Measurements from ENCODE around the gene HMX1.

Gene HMX1

DNA sequence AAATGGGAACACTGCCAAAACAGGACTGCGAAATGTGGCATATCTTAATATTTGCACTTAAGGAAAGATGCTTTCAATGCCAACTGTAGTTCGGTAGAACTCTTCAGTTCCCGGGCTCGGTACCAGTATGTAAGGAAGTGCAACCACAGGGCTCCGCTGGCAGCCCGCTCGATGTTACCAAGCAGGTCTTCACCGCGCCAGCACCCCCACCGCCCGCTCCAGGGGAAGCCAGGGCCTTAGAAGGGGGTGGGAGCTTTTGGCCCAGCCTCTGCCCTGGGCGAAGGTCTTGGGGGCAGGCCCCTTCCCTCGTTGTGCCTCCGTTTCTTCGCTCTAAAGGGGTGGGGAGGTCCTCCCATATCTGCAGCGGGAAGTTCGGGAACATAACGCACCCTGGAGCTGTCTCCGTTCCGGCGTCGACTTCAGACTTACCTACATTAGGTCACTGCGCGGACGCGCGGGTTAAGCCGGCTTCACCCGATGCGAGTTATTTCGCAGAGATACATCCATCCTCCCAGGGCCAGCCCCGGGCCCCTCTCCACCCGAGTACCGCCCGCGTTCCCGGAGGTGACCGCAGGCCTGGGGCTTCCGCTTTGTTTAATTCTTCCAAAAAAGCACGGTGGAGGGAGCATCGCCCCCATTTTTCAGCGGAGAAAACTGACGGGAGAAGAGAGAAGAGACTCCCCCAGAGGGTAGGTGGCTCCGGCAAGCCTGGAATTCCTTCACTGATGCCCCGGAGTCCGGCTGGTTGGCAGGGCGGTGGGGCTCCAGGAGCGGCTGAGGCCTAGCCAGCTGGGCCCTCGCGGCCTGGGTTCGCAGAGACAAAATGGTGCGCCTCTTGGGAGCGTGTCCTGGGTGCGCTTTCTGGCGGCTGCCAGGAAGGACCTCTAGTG is 1.0 kb upstream of the HMX1 start:
- no peaks in the 10 kb centered on the region for H3K9me3 ChIP-seq
- H3K4me1 ChIP-seq, result peaks cover 0 to 30% (median 18%) of the 10 kb centered on the region in 4 donors
- no peak overlapping the region for H3K27ac ChIP-seq
- intact Hi-C loops (cut with DNase I; ENCODE audit: low total_unique reads), result no loop called here
- no peak for DNase-seq
- TF ChIP-seq, protein P1, sequence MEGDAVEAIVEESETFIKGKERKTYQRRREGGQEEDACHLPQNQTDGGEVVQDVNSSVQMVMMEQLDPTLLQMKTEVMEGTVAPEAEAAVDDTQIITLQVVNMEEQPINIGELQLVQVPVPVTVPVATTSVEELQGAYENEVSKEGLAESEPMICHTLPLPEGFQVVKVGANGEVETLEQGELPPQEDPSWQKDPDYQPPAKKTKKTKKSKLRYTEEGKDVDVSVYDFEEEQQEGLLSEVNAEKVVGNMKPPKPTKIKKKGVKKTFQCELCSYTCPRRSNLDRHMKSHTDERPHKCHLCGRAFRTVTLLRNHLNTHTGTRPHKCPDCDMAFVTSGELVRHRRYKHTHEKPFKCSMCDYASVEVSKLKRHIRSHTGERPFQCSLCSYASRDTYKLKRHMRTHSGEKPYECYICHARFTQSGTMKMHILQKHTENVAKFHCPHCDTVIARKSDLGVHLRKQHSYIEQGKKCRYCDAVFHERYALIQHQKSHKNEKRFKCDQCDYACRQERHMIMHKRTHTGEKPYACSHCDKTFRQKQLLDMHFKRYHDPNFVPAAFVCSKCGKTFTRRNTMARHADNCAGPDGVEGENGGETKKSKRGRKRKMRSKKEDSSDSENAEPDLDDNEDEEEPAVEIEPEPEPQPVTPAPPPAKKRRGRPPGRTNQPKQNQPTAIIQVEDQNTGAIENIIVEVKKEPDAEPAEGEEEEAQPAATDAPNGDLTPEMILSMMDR (IDR thresholded peaks at IDR 0.05), result no peak
- H3K27me3 ChIP-seq, result peaks cover 0 to 95% of the 10 kb centered on the region in 2 donors
- H3K36me3 ChIP-seq, result no peaks in the 10 kb centered on the region
- no peak overlapping the region for H3K4me3 ChIP-seq

DNA sequence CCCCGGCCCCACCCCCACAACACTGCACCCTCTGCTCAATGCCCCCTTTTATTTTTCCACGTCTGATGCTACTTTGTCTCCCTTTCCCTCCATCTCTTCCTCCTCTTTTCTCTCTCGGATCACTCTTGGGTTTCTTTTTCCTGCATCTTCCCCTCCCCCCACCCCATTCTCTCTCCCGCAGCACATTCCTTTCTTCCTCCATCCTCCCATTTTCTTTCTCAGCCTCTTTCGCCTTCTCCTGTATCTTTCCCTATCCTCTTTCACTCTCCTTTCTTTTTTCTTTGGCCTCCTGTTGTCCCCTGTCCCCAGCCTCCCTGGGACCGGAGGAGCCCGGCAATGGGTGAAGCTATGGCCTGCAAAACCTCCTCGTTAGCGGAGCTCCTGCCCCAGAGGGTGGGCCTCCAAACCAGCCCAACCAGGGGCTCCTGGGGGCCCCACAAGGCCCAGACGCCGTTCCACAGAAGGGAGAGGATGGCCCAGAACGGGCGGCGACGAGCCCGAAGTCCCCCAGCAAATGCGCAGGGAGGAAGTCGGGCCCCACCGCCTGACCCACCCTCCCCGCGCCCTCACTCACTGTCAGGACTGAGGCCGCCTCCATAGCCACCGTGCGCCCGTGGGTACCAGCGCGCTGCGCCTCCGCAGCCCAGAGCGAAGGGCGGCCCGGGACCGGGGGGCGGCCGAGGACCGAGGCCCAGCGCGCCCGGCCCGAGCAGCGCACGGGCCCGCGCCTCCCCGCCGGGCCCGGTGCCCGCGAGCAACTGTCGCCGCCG is 807 bp downstream of the HMX1 start:
- Histone ChIP-seq H3K9me3 (no peaks in the 10 kb centered on the region), H3K27ac (no peak overlapping the region), H3K36me3 (no peaks in the 10 kb centered on the region), H3K27me3 (peaks cover 0 to 96% of the 10 kb centered on the region in 2 donors), H3K4me3 (peak overlapping the region in 1 of 2 donors; percentile 31), H3K4me1 (peaks cover 0 to 36% (median 21%) of the 10 kb centered on the region in 4 donors)
- DNase-seq, result no peak
- TF ChIP-seq, protein P1 (IDR thresholded peaks at IDR 0.05), result no peak
- intact Hi-C loops (cut with DNase I; ENCODE audit: low total_unique reads), result no loop called here

- intact Hi-C loops (cut with DNase I; ENCODE audit: low total_unique reads), result no loop called here
- Histone ChIP-seq H3K4me1 (peaks cover 0 to 36% (median 21%) of the 10 kb centered on the region in 4 donors), H3K9me3 (no peaks in the 10 kb centered on the region), H3K36me3 (no peaks in the 10 kb centered on the region), H3K27me3 (peaks cover 0 to 96% of the 10 kb centered on the region in 2 donors), H3K27ac (no peak overlapping the region), H3K4me3 (no peak overlapping the region)
- TF ChIP-seq, protein P1 (IDR thresholded peaks at IDR 0.05), result no peak
- no peak for DNase-seq
Observed at GRCh38 chr4:8869898-8870646, 1.6 kb downstream of the HMX1 start.

GRCh38 chr4:8869002-8869897 is 2.4 kb downstream of the HMX1 start:
- Histone ChIP-seq H3K27ac (no peak overlapping the region), H3K9me3 (no peaks in the 10 kb centered on the region), H3K4me1 (peaks cover 0 to 36% (median 21%) of the 10 kb centered on the region in 4 donors), H3K36me3 (no peaks in the 10 kb centered on the region), H3K27me3 (peaks cover 0 to 96% of the 10 kb centered on the region in 2 donors), H3K4me3 (no peak overlapping the region)
- TF ChIP-seq, protein P1 (IDR thresholded peaks at IDR 0.05), result no peak
- intact Hi-C loops (cut with DNase I; ENCODE audit: low total_unique reads), result no loop called here
- no peak for DNase-seq

All from tibial artery (tissue), 4 donors.